NOMO-1 treated with dmso at 0.1 percent for 144 hours (cell line): Measurements from ENCODE around the gene SPATA22.
"Not testable (repeated sequence)": the region's sequence is repeated elsewhere in the genome, so short reads cannot be mapped to it uniquely, and the experiment has no call there.

Experiments used
- DNase-seq: peaks from one replicate; lab custom pipeline; 2025; ENCODE audit not compliant: unreplicated experiment; lab: John Stamatoyannopoulos, UW

Gene SPATA22

DNA sequence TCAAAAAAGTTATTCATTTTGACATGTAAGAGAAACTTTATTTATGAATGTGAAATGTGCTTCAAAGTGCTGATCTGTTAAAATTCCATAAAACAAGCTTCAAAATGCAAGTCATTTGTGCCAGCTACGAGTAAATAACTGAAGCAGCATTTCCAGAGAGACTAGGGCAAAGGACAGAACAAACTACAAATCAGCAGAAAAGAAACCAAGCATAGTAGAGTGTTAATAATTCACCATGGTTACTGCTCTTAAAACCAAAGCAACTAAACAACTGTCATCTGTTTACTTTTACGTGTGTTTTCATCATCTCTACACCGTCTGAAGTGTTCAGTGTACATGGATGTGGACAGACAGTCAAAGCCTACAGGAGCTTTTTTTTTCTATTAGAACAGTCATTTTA, 2.6 kb upstream of the SPATA22 start:
- no peak for DNase-seq

DNA sequence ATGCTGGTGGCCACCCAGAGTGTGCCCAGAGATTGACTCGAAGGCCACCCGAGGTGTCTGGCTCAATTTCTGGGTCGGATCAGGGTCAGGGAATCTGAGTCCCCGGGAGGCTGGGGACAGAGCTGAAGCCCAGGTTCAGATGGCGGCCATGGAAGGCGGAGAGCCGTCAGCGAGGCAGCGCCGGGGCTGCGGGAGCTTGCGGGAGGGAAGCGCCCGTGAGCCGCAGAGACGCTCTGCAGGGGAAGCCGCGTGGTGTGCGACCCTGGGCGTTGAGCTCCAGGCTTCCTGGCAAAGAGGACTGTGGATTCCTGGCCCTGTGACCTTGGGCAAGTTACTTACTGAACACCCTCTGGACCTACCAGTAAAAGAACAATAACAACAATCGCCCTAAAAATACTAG, 518 bp upstream of the SPATA22 start:
- DNase-seq, result no peak

DNA sequence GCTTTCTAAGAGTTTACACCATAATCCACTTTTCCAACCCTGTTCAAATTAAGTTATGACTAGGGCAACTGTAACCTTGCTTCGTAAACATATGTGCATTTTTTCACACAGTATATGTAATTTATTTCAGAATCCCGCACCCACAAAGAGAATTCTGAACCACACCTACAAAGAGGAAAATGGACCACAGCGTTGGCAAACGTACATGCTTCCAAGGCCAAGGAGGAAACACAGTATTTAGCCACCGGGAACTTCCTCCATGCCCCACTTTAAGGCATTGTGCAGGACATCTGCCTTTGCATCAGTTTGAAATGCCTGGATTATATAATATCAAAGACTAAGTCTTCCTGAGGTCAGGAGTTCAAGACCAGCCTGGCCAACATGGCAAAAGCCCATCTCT, 2.1 kb downstream of the SPATA22 start:
- DNase-seq, result no peak

DNA sequence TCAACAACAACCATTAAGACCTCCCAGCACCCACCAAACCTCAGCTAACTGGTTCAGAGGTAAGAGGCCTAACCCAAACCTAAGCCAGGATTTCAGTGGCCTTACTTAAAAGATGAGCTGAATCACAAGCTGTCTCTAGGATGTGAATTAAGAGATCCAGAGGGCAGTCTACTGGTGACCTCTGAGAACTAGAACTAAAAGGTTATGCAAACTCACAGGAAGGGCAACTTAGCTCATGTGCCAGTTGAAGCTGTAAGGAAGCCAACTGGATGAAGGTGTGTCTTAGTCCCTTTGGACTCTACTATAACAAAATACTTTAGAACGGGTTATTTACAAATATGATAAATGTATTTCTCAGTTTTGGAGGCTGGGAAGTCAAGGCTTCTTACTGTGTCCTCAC, 5.3 kb downstream of the SPATA22 start:
- DNase-seq, result not testable (repeated sequence)

DNA sequence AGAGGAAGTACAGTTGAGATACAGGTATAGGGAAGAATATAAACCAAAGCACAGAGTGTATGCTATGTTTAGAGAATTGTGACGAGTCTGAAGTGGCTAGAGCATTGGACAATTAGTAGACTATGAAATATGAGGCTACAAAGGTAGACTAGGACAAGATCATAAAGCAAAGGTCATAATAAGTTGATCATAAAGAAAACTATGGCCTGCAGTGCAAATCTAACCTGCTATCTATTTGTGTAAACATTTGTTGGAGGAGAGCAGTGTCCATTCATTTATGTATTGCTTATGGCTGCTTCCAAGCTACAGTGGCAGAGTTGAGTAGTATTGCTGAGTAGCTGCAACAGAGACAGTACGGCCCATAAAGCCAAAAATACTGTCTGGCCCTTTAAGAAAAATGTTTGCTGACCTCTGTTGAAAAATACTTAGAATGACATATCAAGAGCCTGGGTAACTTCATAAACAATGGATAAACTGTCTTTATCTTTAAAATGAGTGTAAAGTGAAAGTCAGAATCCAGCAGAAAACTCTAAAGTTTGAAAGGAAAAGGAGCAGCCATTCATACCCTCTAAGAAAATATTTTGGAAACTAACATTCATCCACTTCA, 23.5 kb downstream of the SPATA22 start:
- DNase-seq, result no peak

DNA sequence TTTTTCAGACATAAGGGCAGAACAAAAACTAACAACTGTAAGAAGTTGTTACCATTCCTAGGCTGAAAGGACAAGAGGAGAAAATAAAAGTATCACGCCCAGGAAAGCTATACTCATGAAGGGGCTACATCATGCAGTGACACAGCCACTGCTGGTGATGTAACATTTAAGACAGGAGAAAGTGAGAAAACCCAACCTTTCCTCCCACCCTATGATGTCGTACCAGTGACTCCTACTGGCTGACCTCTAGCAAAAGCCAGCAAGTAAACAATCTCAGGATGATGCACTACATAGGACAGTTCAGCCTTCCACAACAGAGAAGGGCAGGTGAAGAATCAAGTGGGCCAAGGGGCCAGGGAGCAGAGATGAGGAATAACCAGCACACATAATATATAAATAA, 24.0 kb downstream of the SPATA22 start:
- DNase-seq, result no peak

DNA sequence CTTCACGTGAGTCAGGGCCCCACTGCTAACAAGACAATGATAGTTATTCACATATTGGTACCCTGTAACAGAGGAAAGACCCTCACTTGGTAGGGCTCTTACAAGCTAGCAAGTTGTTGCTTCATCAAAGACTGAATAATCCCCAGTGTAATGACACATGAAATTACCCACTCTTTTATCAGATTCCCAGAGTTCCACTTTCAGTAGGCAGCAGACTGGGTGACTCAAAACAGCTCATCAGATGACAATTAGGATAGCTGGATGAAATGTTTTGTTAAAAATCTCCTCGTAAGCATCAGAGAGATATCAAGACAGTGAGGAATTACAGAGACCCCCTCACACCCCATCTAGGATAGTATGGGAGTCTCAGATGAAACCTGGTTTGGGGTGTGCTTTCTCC, 31.2 kb downstream of the SPATA22 start:
- no peak for DNase-seq

DNA sequence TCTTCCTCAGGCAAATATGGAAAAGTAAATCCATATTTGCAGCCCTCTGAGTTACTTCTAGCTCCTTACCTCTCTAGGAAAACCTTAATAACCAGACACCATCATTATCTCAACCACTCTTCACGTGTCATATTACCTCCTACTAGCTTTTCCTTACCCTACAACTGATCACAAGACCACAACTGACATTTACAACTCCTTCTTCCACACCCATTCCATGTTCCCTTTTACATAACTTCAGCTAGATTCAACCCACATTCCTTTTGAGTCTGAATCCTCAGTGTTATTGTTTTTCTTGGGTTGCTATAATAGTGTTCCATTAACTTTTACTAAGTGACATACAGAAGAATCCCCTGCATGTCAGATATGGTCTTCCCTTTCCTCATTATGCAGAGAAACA, 33.3 kb downstream of the SPATA22 start:
- no peak for DNase-seq

DNA sequence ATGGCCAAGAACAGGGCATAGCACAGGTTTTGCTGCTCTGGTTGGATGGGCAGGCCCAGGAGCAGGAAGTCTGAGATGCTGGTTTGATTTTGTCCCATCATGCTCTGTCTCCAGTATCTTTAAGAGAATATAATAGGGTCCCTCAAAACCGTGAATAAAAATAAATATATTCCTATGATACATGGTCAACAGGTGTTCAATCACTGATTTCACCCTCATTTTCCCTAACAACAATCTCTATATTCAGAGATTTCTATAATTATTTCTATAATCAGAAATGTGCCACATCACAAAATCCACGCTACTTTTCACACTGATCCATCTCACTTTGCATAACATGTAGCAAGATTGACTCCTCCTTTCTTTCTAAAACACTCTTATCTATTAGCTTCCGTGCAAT, 37.9 kb downstream of the SPATA22 start, which contains the start of gene OR1E2:
Gene OR1E2 (minus strand): TSS at position 101 of the 400 bp plus-strand sequence. CDS start 0 bp downstream, at position 101.
- no peak for DNase-seq

DNA sequence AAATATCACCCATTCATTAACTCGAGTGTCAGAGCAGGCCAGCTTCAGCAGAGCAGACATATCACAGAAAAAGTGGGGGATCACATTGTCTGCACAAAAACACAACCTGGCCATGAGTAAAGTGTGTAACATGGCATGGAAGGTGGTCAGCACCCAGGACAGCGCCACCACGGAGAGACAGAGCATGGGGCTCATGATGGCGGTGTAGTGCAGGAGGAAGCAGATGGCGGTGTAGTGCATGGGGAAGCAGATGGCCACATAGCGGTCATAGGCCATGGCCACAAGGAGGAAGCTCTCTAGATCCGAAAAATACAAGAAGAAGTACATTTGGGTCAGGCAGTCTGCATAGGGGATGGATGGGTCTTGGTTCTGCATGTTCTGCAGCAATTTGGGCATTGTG, 38.4 kb downstream of the SPATA22 start:
- DNase-seq, result peak; percentile 3

DNA sequence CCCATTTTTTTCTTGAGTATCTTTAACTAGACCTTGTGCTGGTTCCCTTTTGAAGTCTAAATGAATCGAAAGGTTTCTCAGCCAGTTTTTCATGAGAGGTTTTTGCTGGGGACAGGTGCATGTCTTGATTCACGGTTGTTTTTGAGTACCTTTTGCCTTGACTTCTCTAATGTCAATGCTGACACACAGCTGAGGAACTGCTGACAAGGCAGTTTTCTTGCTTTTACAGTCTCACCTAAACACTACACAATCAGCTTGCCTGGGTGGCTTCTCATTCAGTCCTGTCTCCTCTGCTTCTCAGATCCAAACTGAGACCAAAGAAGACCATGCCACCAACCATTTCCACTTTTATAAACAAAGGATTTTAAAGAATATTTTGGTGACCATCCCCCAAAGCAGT, 53.4 kb downstream of the SPATA22 start:
- no peak for DNase-seq

DNA sequence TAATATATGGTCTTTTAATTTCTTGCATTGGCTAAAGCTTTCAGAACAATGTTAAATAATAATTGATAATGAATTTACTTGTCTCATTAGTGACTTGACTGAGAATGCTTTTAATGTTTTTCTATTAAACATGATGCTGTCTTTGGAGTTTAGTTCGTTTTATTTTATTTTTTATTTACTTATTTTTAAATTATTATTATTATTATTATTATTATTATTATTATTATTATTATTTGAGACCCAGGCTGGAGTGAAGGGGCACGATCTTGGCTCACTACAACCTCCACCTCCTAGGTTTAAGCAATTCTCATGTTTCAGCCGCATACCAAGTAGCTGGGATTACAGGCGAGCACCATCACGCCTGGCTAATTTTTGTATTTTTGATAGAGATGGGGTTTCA, 56.0 kb downstream of the SPATA22 start:
- DNase-seq, result no peak

DNA sequence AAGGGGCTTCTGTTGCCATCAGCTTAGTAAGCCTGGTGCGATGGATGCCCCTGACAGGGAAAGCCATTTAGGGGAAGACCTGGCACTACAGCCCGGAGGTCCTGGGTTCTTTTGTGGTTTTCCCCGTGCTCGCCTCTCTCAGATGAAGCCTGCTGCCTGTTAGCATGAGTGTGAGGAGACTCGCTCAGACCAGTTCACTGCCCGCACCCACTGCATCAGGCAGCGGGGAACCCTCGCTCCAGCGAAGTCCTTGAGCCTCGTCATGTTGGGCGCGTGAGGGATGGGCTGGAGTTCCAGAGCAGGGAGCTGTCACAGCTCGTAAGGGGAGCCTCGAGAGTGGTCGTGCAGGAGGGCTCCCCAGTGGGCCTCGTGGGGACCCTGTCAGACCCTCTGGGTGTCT, 59.4 kb downstream of the SPATA22 start:
- DNase-seq, result not testable (repeated sequence)

DNA sequence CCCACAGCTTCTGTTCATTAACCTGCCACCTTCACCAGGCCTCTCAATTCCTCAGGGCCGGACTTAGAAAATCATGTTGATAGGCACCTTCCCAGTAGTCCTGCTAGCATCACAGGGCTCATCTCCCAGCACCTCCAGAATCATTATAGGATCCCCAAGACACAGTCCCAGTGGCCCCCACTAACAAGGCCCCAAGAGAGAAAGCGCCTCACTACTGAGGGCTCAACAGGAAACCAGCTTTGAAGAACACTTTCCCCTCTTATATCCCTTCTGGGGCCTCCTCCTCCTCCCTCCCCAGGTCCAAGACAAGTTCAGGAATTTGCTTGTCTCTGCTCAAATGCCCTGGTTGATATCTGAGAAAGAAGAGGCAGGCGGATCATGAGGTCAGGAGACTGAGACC, 60.5 kb downstream of the SPATA22 start, which contains the start of gene OR3A3:
Gene OR3A3 (plus strand): TSS at position 301 of the 400 bp plus-strand sequence.
- no peak for DNase-seq

DNA sequence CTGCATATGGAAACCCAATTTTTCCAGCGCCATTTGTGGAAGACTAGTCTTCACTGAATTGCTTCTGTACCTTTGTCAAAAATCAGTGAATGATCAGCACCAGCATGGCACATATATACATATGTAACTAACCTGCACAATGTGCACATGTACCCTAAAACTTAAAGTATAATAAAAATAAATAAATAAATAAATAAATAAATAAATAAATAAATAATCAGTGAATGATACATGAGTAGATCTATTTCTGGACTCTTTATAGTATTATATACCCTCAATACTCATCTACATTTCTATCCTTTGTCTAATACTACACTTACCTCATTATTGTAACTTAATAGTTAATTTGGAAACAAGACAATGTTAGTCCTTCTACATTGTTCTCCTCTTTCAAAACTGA, 67.8 kb downstream of the SPATA22 start:
- not testable (repeated sequence) for DNase-seq

DNA sequence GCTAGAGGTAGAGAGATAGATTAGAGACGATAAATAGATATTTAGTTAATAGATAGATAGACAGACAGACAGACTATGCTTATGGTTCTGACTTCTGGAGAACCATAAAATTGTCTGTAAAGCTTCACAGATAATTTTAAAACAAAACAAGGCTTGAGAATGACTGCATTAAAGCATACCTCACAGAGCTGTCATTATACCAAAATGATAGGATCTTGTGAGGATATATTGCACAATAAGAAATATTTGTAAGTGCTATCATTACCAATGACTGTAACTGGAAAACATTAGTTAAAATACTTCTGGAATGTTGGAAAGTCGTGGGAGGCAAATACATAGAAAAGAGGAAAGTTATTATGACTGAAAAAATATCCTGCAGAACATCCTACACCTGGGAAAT, 69.8 kb downstream of the SPATA22 start:
- DNase-seq, result no peak

DNA sequence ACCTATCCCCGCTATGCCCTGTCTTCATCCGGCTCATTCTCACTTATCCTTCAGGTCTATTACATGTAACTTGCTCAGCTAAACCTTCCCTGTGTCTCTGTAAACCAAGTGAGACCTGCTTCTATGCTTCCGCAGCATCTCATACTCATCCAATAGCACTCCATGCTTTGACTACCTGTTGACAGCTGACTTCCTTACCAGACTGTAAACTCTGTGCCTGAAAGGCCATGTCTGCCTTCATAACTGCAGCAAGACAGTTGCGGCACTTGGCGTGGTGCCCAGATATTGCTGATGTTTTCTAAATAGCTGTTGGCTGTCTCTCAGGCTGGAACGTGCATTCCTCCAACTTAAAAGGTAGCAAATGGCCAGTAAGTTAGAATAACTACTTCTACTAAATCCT, 71.6 kb downstream of the SPATA22 start:
- no peak for DNase-seq

DNA sequence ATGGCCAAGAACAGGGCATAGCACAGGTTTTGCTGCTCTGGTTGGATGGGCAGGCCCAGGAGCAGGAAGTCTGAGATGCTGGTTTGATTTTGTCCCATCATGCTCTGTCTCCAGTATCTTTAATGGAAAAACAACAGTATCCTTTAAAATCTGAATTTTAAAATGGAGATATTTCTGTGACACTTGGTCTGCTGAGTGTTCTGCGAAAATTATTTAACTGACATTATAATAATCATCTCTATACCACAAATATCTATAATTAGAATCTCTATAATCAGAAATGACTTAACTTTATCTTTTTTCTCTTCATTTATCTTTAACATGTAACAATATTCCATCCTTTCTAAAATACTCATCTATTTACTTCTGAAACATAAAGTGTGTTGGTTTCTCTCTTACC, 73.3 kb downstream of the SPATA22 start, which contains the start of gene OR1E1:
Gene OR1E1 (minus strand): TSS at position 101 of the 400 bp plus-strand sequence. CDS start 0 bp downstream, at position 101.
- no peak for DNase-seq

DNA sequence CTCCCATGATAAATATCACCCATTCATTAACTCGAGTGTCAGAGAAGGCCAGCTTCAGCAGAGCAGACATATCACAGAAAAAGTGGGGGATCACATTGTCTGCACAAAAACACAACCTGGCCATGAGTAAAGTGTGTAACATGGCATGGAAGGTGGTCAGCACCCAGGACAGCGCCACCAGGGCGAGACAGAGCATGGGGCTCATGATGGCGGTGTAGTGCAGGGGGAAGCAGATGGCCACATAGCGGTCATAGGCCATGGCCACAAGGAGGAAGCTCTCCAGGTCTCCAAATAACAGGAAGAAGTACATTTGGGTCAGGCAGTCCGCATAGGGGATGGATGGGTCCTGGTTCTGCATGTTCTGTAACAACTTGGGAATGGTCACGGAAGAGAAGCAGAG, 73.8 kb downstream of the SPATA22 start:
- DNase-seq, result not testable (repeated sequence)
